ENCODE results near the gene SLC39A11. TPM values are rescaled to one million over a fixed set of nuclear protein-coding genes. Genes with fewer than 3 reads are reported as not detected.

Gene SLC39A11
- total RNA-seq, 2 donors from 2014 or later: 27.8 to 39.6 TPM

- Histone ChIP-seq H3K4me3 (no peak overlapping the region), H3K9me3 (no peaks in the 10 kb centered on the region), H3K27me3 (no peaks in the 10 kb centered on the region), H3K4me1 (peaks cover 33% of the 10 kb centered on the region), H3K36me3 (replicated peaks in 1 of 2; ENCODE audit: insufficient read depth in 1 of 2, low read depth in 2 of 2) (no peaks in the 10 kb centered on the region), H3K27ac (no peak overlapping the region)
- 78 to 79% methylated on average over 7 of the region's 7 CpGs for WGBS, 2 donors
- TF ChIP-seq POLR2A (IDR thresholded peaks at IDR 0.05): no peak
- TF ChIP-seq, protein P1, sequence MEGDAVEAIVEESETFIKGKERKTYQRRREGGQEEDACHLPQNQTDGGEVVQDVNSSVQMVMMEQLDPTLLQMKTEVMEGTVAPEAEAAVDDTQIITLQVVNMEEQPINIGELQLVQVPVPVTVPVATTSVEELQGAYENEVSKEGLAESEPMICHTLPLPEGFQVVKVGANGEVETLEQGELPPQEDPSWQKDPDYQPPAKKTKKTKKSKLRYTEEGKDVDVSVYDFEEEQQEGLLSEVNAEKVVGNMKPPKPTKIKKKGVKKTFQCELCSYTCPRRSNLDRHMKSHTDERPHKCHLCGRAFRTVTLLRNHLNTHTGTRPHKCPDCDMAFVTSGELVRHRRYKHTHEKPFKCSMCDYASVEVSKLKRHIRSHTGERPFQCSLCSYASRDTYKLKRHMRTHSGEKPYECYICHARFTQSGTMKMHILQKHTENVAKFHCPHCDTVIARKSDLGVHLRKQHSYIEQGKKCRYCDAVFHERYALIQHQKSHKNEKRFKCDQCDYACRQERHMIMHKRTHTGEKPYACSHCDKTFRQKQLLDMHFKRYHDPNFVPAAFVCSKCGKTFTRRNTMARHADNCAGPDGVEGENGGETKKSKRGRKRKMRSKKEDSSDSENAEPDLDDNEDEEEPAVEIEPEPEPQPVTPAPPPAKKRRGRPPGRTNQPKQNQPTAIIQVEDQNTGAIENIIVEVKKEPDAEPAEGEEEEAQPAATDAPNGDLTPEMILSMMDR (IDR thresholded peaks at IDR 0.05): no peak
- intact Hi-C loops (cut with DNase I): loop anchor here (10.0 kb wide), 1 partner anchor 55 kb away; no protein-coding TSS in a partner anchor
- DNase-seq (no peak), ATAC-seq (no peak)
Observed at GRCh38 chr17:72619976-72620650, 472.4 kb downstream of the SLC39A11 start.

DNA sequence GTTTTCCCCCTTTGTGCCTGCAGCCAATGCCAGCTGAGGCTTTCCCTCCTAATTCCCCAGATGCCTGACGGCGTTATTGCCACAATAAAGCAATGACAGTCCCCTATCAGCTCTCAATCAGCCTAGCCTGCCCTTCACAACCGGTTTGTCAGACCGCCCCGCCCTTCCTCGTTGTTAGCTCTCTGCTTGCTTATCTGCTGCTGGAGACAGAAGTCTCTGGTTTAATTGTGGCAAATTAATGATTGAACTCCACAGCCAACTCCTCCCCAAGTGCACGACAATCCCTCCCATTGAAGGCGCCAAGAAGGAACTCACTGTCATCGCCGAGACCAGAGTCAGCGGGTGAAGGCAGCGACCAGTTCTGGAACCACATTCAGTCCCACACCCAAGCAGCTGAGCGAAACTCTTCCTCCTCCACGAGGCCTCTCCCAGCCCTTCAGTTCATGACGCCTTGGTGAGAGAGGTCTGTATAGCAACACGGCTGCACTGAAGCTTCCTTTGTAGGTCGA, 474.4 kb downstream of the SLC39A11 start:
- Histone ChIP-seq H3K27me3 (no peaks in the 10 kb centered on the region), H3K27ac (peak overlapping the region; percentile 17 to 80 (median 67)), H3K9me3 (no peaks in the 10 kb centered on the region), H3K4me3 (no peak overlapping the region), H3K4me1 (peaks cover 47% of the 10 kb centered on the region), H3K36me3 (replicated peaks in 1 of 2; ENCODE audit: insufficient read depth in 1 of 2, low read depth in 2 of 2) (no peaks in the 10 kb centered on the region)
- 2 to 3% methylated on average over 10 to 17 of the region's 17 CpGs for WGBS, 2 donors
- intact Hi-C loops (cut with DNase I): loop anchor here (10.0 kb wide), 1 partner anchor 57 kb away; no protein-coding TSS in a partner anchor
- TF ChIP-seq, protein P1 (IDR thresholded peaks at IDR 0.05): no peak
- TF ChIP-seq POLR2A (IDR thresholded peaks at IDR 0.05): peak in 2 of 3 donors; percentile 53 to 55
- ATAC-seq (peak; percentile 67), DNase-seq (peak; percentile 47 to 63 (median 55))

- DNase-seq: no peak
- H3K4me3 ChIP-seq: no peak overlapping the region
- intact Hi-C loops (cut with DNase I): loop anchor here (10.0 kb wide), 1 partner anchor 57 kb away; no protein-coding TSS in a partner anchor
- peaks cover 49% of the 10 kb centered on the region for H3K4me1 ChIP-seq
- H3K27me3 ChIP-seq: no peaks in the 10 kb centered on the region
- TF ChIP-seq, protein P1 (IDR thresholded peaks at IDR 0.05): no peak
- no peak for TF ChIP-seq POLR2A (IDR thresholded peaks at IDR 0.05)
- 18 to 21% methylated on average over 5 to 6 of the region's 6 CpGs for WGBS, 2 donors
- peak overlapping the region in 3 of 4 donors; percentile 65 to 80 (median 69) for H3K27ac ChIP-seq
- no peaks in the 10 kb centered on the region for H3K36me3 ChIP-seq (replicated peaks in 1 of 2; ENCODE audit: insufficient read depth in 1 of 2, low read depth in 2 of 2)
- no peak for ATAC-seq
- no peaks in the 10 kb centered on the region for H3K9me3 ChIP-seq
Observed at GRCh38 chr17:72617557-72617956, 474.9 kb downstream of the SLC39A11 start.

- no peaks in the 10 kb centered on the region for H3K36me3 ChIP-seq (replicated peaks in 1 of 2; ENCODE audit: insufficient read depth in 1 of 2, low read depth in 2 of 2)
- WGBS, 2 donors: 47 to 57% methylated on average over 3 to 4 of the region's 4 CpGs
- DNase-seq (no peak), ATAC-seq (no peak)
- peak overlapping the region in 3 of 4 donors; percentile 81 to 83 (median 83) for H3K27ac ChIP-seq
- no peak overlapping the region for H3K4me3 ChIP-seq
- no peaks in the 10 kb centered on the region for H3K9me3 ChIP-seq
- peaks cover 44% of the 10 kb centered on the region for H3K4me1 ChIP-seq
- H3K27me3 ChIP-seq: no peaks in the 10 kb centered on the region
- intact Hi-C loops (cut with DNase I): loop anchor here (10.0 kb wide), 1 partner anchor 58 kb away; no protein-coding TSS in a partner anchor
- TF ChIP-seq POLR2A (IDR thresholded peaks at IDR 0.05): no peak
- TF ChIP-seq, protein P1 (IDR thresholded peaks at IDR 0.05): no peak
Observed at GRCh38 chr17:72616447-72616846, 476.0 kb downstream of the SLC39A11 start.

Data from body of pancreas (tissue), 4 donors.